ENCODE data around the gene BBS2.
"Not testable (repeated sequence)": the region's sequence is repeated elsewhere in the genome, so short reads cannot be mapped to it uniquely, and the experiment has no call there.

The BBS2 gene

DNA sequence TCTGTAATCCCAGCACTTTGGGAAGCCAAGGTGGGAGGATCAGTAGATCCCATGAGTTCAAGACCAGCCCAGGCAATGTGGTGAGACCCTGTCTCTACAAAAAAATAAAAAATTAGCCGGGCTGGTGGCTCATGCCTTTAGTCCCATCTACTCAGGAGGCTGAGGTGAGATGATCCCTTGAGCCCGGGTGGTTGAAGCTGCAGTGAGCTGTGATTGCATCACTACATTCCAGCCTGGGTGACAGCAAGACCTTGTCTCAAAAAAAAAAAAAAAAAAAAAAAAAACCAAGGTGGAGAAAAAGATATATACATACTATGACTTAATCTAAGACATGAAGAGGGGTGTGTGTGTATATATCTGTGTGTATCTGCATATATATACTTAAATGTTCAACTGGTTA lies 26.7 kb downstream of the BBS2 start:
- WGBS, 2 donors (ENCODE audit: extremely low coverage in 2 of 2, insufficient read length in 2 of 2, insufficient replicate concordance in 1 of 2): no CpG with 5 or more reads among the region's 2 CpGs
- H3K36me3 ChIP-seq (replicated peaks in 1 of 2; ENCODE audit: control insufficient read depth in 2 of 2, insufficient read depth in 2 of 2, low read length in 2 of 2): peaks cover 5 to 42% of the 10 kb centered on the region in 2 donors
- no peak overlapping the region for H3K4ac ChIP-seq (ENCODE audit: low read length)
- no peak for DNase-seq (ENCODE audit: low spot score)
- no peak overlapping the region for H2BK5ac ChIP-seq (ENCODE audit: low read length)
- H4K8ac ChIP-seq (ENCODE audit: low read depth, low read length): no peak overlapping the region
- no peak overlapping the region for H3K14ac ChIP-seq (ENCODE audit: low read length)
- H2BK15ac ChIP-seq (ENCODE audit: low read length): no peak overlapping the region
- no peaks in the 10 kb centered on the region for H3K9me3 ChIP-seq (replicated peaks in 1 of 2; ENCODE audit: control insufficient read depth in 2 of 2, insufficient read depth in 1 of 2, low read depth in 1 of 2, low read length in 2 of 2)
- H3K4me2 ChIP-seq (ENCODE audit: insufficient read depth, low read length, poor library complexity, severe bottlenecking): no peak overlapping the region
- H2BK12ac ChIP-seq (ENCODE audit: low read length): no peak overlapping the region
- no peak overlapping the region for H3K18ac ChIP-seq (ENCODE audit: low read length)
- H3K23ac ChIP-seq (ENCODE audit: low read depth, low read length, poor library complexity): no peak overlapping the region
- no peak overlapping the region for H2AK5ac ChIP-seq (ENCODE audit: low read depth, low read length)
- H3K79me1 ChIP-seq (ENCODE audit: low read depth, low read length): no peaks in the 10 kb centered on the region
- no peak overlapping the region for H3K9ac ChIP-seq (ENCODE audit: low read depth, low read length, poor library complexity)
- H2AFZ ChIP-seq (ENCODE audit: low read length): no peak overlapping the region
- H2BK120ac ChIP-seq (ENCODE audit: low read depth, low read length): no peak overlapping the region
- no peaks in the 10 kb centered on the region for H3K27me3 ChIP-seq (ENCODE audit: control insufficient read depth in 3 of 3, insufficient read depth in 3 of 3, low read depth in 1 of 3, low read length in 3 of 3)
- no peak overlapping the region for H3K27ac ChIP-seq (replicated peaks; ENCODE audit: low read length)
- no peak overlapping the region for H3K4me3 ChIP-seq (ENCODE audit: low read length in 2 of 2)
- H4K91ac ChIP-seq (ENCODE audit: low read depth, low read length, poor library complexity): no peak overlapping the region
- no peaks in the 10 kb centered on the region for H3K4me1 ChIP-seq (ENCODE audit: control insufficient read depth in 2 of 2, insufficient read depth in 1 of 2, low read depth in 1 of 2, low read length in 2 of 2)

GRCh38 chr16:56491657-56492261 lies 28.1 kb downstream of the BBS2 start:
- Histone ChIP-seq H2AK5ac (ENCODE audit: low read depth, low read length) (no peak overlapping the region), H2BK5ac (ENCODE audit: low read length) (no peak overlapping the region), H2AFZ (ENCODE audit: low read length) (no peak overlapping the region), H2BK120ac (ENCODE audit: low read depth, low read length) (no peak overlapping the region), H2BK15ac (ENCODE audit: low read length) (no peak overlapping the region), H3K9ac (ENCODE audit: low read depth, low read length, poor library complexity) (no peak overlapping the region), H3K36me3 (replicated peaks in 1 of 2; ENCODE audit: control insufficient read depth in 2 of 2, insufficient read depth in 2 of 2, low read length in 2 of 2) (peaks cover 2 to 28% of the 10 kb centered on the region in 2 donors), H3K4me2 (ENCODE audit: insufficient read depth, low read length, poor library complexity, severe bottlenecking) (no peak overlapping the region), H2BK12ac (ENCODE audit: low read length) (no peak overlapping the region), H3K27me3 (ENCODE audit: control insufficient read depth in 3 of 3, insufficient read depth in 3 of 3, low read depth in 1 of 3, low read length in 3 of 3) (no peaks in the 10 kb centered on the region), H4K8ac (ENCODE audit: low read depth, low read length) (no peak overlapping the region), H4K91ac (ENCODE audit: low read depth, low read length, poor library complexity) (no peak overlapping the region), H3K9me3 (replicated peaks in 1 of 2; ENCODE audit: control insufficient read depth in 2 of 2, insufficient read depth in 1 of 2, low read depth in 1 of 2, low read length in 2 of 2) (no peaks in the 10 kb centered on the region), H3K79me1 (ENCODE audit: low read depth, low read length) (no peaks in the 10 kb centered on the region), H3K4me3 (ENCODE audit: low read length in 2 of 2) (no peak overlapping the region), H3K4ac (ENCODE audit: low read length) (no peak overlapping the region), H3K18ac (ENCODE audit: low read length) (no peak overlapping the region), H3K4me1 (ENCODE audit: control insufficient read depth in 2 of 2, insufficient read depth in 1 of 2, low read depth in 1 of 2, low read length in 2 of 2) (no peaks in the 10 kb centered on the region), H3K27ac (replicated peaks; ENCODE audit: low read length) (no peak overlapping the region), H3K23ac (ENCODE audit: low read depth, low read length, poor library complexity) (no peak overlapping the region), H3K14ac (ENCODE audit: low read length) (no peak overlapping the region)
- DNase-seq (ENCODE audit: low spot score): no peak
- WGBS, 2 donors (ENCODE audit: extremely low coverage in 2 of 2, insufficient read length in 2 of 2, insufficient replicate concordance in 1 of 2): no CpG with 5 or more reads among the region's 4 CpGs

GRCh38 chr16:56488868-56489267 lies 31.0 kb downstream of the BBS2 start:
- not testable (repeated sequence) for H3K23ac ChIP-seq (ENCODE audit: low read depth, low read length, poor library complexity); H4K91ac ChIP-seq (ENCODE audit: low read depth, low read length, poor library complexity); H2AFZ ChIP-seq (ENCODE audit: low read length); H3K4me2 ChIP-seq (ENCODE audit: insufficient read depth, low read length, poor library complexity, severe bottlenecking); H2BK5ac ChIP-seq (ENCODE audit: low read length); H3K4me1 ChIP-seq (ENCODE audit: control insufficient read depth in 2 of 2, insufficient read depth in 1 of 2, low read depth in 1 of 2, low read length in 2 of 2); H3K9me3 ChIP-seq (replicated peaks in 1 of 2; ENCODE audit: control insufficient read depth in 2 of 2, insufficient read depth in 1 of 2, low read depth in 1 of 2, low read length in 2 of 2); H4K8ac ChIP-seq (ENCODE audit: low read depth, low read length); H3K14ac ChIP-seq (ENCODE audit: low read length); H2AK5ac ChIP-seq (ENCODE audit: low read depth, low read length); H3K27ac ChIP-seq (replicated peaks; ENCODE audit: low read length); DNase-seq (ENCODE audit: low spot score); H3K9ac ChIP-seq (ENCODE audit: low read depth, low read length, poor library complexity); H2BK12ac ChIP-seq (ENCODE audit: low read length); H3K4ac ChIP-seq (ENCODE audit: low read length); H3K18ac ChIP-seq (ENCODE audit: low read length); H3K4me3 ChIP-seq (ENCODE audit: low read length in 2 of 2); H3K79me1 ChIP-seq (ENCODE audit: low read depth, low read length); H2BK15ac ChIP-seq (ENCODE audit: low read length); H3K27me3 ChIP-seq (ENCODE audit: control insufficient read depth in 3 of 3, insufficient read depth in 3 of 3, low read depth in 1 of 3, low read length in 3 of 3); H2BK120ac ChIP-seq (ENCODE audit: low read depth, low read length)
- WGBS, 2 donors (ENCODE audit: extremely low coverage in 2 of 2, insufficient read length in 2 of 2, insufficient replicate concordance in 1 of 2): no CpG with 5 or more reads among the region's 1 CpG
- peaks cover 2 to 35% of the 10 kb centered on the region in 2 donors for H3K36me3 ChIP-seq (replicated peaks in 1 of 2; ENCODE audit: control insufficient read depth in 2 of 2, insufficient read depth in 2 of 2, low read length in 2 of 2)

DNA sequence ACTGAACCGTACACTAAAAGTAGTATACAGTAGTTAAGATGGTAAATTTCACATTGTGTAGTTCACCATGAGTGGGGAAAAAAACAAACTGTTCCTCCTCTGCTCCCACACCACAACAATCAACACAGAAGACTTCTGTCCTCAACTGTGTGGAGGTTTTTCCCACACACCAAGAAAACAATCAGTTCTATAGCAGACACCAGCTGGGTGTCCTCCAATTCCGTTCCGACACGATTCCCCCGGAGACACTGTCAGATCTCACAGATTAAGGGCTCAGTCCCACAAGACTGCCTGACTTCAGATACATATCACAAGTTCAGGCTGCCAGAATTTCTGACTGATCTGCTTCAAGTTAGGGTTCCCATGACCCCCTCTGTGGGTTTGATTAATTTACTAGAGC lies 31.8 kb downstream of the BBS2 start:
- Histone ChIP-seq H2BK5ac (ENCODE audit: low read length) (no peak overlapping the region), H3K4me3 (ENCODE audit: low read length in 2 of 2) (no peak overlapping the region), H2BK120ac (ENCODE audit: low read depth, low read length) (no peak overlapping the region), H3K14ac (ENCODE audit: low read length) (no peak overlapping the region), H4K8ac (ENCODE audit: low read depth, low read length) (no peak overlapping the region), H4K91ac (ENCODE audit: low read depth, low read length, poor library complexity) (no peak overlapping the region), H2BK12ac (ENCODE audit: low read length) (no peak overlapping the region), H3K18ac (ENCODE audit: low read length) (no peak overlapping the region), H3K79me1 (ENCODE audit: low read depth, low read length) (no peaks in the 10 kb centered on the region), H3K4me1 (ENCODE audit: control insufficient read depth in 2 of 2, insufficient read depth in 1 of 2, low read depth in 1 of 2, low read length in 2 of 2) (no peaks in the 10 kb centered on the region), H3K27ac (replicated peaks; ENCODE audit: low read length) (no peak overlapping the region), H3K23ac (ENCODE audit: low read depth, low read length, poor library complexity) (no peak overlapping the region), H3K4me2 (ENCODE audit: insufficient read depth, low read length, poor library complexity, severe bottlenecking) (no peak overlapping the region), H3K4ac (ENCODE audit: low read length) (no peak overlapping the region), H3K36me3 (replicated peaks in 1 of 2; ENCODE audit: control insufficient read depth in 2 of 2, insufficient read depth in 2 of 2, low read length in 2 of 2) (peaks cover 2 to 41% of the 10 kb centered on the region in 2 donors), H2AFZ (ENCODE audit: low read length) (no peak overlapping the region), H3K9ac (ENCODE audit: low read depth, low read length, poor library complexity) (no peak overlapping the region), H3K27me3 (ENCODE audit: control insufficient read depth in 3 of 3, insufficient read depth in 3 of 3, low read depth in 1 of 3, low read length in 3 of 3) (no peaks in the 10 kb centered on the region), H2BK15ac (ENCODE audit: low read length) (no peak overlapping the region), H2AK5ac (ENCODE audit: low read depth, low read length) (no peak overlapping the region), H3K9me3 (replicated peaks in 1 of 2; ENCODE audit: control insufficient read depth in 2 of 2, insufficient read depth in 1 of 2, low read depth in 1 of 2, low read length in 2 of 2) (no peaks in the 10 kb centered on the region)
- WGBS, 2 donors (ENCODE audit: extremely low coverage in 2 of 2, insufficient read length in 2 of 2, insufficient replicate concordance in 1 of 2): no CpG with 5 or more reads among the region's 5 CpGs
- DNase-seq (ENCODE audit: low spot score): no peak

Data from neuronal stem cell (in vitro differentiated cells).